M059J (cell line): ENCODE measurements around the gene TGFB2. TPM values are rescaled to one million over a fixed set of nuclear protein-coding genes. Genes with fewer than 3 reads are reported as not detected.
A peak's percentile ranks its signal among the peaks of the same experiment; 100 is the strongest.
"Not testable (repeated sequence)": the region's sequence is repeated elsewhere in the genome, so short reads cannot be mapped to it uniquely, and the experiment has no call there.

Source experiments
- DNase-seq: peaks from one replicate; pipeline ENCODE4 v3.0.0-alpha.2; 2012; ENCODE audit warnings: low read depth
- total RNA-seq: library from RNA; depleted of rRNA; stranded (reverse); fragments of >200 nt; shearing (Covaris generic); gene quantifications from 2 replicates; pipeline ENCODE4 v1.2.3, GENCODE V29; 2014; rRNA removed

Gene TGFB2
- total RNA-seq, result 50.4 and 74.2 TPM in 2 replicates

- DNase-seq, result peak; percentile 98
Measured at GRCh38 chr1:218344814-218345672, at the start of gene TGFB2. Gene TGFB2, plus strand, starts transcription at chr1:218345336. Its CDS starts 1,366 bp downstream, at chr1:218346702.

- DNase-seq, result no peak
Measured at GRCh38 chr1:218296162-218296561, 49.0 kb upstream of the TGFB2 start.

- DNase-seq, result no peak
Measured at GRCh38 chr1:218297461-218297860, 47.7 kb upstream of the TGFB2 start.

- DNase-seq, result no peak
Measured at GRCh38 chr1:218297867-218298266, 47.3 kb upstream of the TGFB2 start.

GRCh38 chr1:218298398-218298797 lies 46.7 kb upstream of the TGFB2 start:
- DNase-seq, result no peak

GRCh38 chr1:218299416-218299815 lies 45.7 kb upstream of the TGFB2 start:
- peak; percentile 61 for DNase-seq

GRCh38 chr1:218301217-218301616 lies 43.9 kb upstream of the TGFB2 start:
- no peak for DNase-seq

- DNase-seq, result no peak
Measured at GRCh38 chr1:218302155-218302554, 43.0 kb upstream of the TGFB2 start.

- no peak for DNase-seq
Measured at GRCh38 chr1:218303176-218303879, 41.8 kb upstream of the TGFB2 start.

- peak; percentile 67 for DNase-seq
Measured at GRCh38 chr1:218304281-218305039, 40.7 kb upstream of the TGFB2 start.

GRCh38 chr1:218305472-218306064 lies 39.6 kb upstream of the TGFB2 start:
- no peak for DNase-seq

GRCh38 chr1:218312509-218312908 lies 32.6 kb upstream of the TGFB2 start:
- DNase-seq, result peak; percentile 32

- no peak for DNase-seq
Measured at GRCh38 chr1:218314316-218314715, 30.8 kb upstream of the TGFB2 start.

GRCh38 chr1:218315638-218316037 lies 29.5 kb upstream of the TGFB2 start:
- no peak for DNase-seq

GRCh38 chr1:218317061-218317460 lies 28.1 kb upstream of the TGFB2 start:
- no peak for DNase-seq

- not testable (repeated sequence) for DNase-seq
Measured at GRCh38 chr1:218320182-218320581, 25.0 kb upstream of the TGFB2 start.

GRCh38 chr1:218322762-218323161 lies 22.4 kb upstream of the TGFB2 start:
- DNase-seq, result no peak

- DNase-seq, result no peak
Measured at GRCh38 chr1:218323568-218324225, 21.4 kb upstream of the TGFB2 start.

GRCh38 chr1:218324226-218324580 lies 20.9 kb upstream of the TGFB2 start:
- DNase-seq, result no peak

- no peak for DNase-seq
Measured at GRCh38 chr1:218328769-218329168, 16.4 kb upstream of the TGFB2 start.

- peak; percentile 52 for DNase-seq
Measured at GRCh38 chr1:218330043-218330623, 15.0 kb upstream of the TGFB2 start.
